GM10266 (cell line): ENCODE data around the gene GNA15.
A peak's percentile ranks its signal among the peaks of the same experiment; 100 is the strongest.

Experiments
- DNase-seq: peaks from one replicate; pipeline ENCODE4 v3.0.0; 2012; ENCODE audit errors: extremely low spot score
- TF ChIP-seq, protein P1 (sequence below): IDR thresholded peaks from 2 replicates; pipeline ENCODE4 v1.5.1; 2012; ENCODE audit warnings: mild to moderate bottlenecking, low read depth; ENCODE audit not compliant: control insufficient read depth, insufficient read depth; ENCODE audit errors: missing control alignments

Gene GNA15

GRCh38 chr19:3125900-3126524, 9.8 kb upstream of the GNA15 start:
- peak; percentile 87 for DNase-seq

DNA sequence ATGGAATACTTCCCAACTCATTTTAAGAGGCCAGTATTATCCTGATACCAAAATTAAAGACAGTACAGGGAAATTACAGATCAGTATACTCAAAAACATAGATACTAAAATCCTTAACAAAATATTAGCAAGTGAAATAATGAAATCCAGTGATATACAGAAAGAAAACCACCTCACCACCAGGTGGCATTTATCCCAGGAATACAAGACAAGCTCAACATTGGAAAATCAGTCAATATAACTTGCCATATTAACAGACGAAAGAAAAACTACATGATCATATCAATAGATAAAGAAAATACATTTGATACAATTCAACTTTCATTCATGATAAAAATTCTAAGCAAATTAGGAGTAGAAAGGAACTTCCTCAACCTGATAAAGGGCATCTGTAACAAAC, 6.7 kb upstream of the GNA15 start:
- TF ChIP-seq, protein P1, sequence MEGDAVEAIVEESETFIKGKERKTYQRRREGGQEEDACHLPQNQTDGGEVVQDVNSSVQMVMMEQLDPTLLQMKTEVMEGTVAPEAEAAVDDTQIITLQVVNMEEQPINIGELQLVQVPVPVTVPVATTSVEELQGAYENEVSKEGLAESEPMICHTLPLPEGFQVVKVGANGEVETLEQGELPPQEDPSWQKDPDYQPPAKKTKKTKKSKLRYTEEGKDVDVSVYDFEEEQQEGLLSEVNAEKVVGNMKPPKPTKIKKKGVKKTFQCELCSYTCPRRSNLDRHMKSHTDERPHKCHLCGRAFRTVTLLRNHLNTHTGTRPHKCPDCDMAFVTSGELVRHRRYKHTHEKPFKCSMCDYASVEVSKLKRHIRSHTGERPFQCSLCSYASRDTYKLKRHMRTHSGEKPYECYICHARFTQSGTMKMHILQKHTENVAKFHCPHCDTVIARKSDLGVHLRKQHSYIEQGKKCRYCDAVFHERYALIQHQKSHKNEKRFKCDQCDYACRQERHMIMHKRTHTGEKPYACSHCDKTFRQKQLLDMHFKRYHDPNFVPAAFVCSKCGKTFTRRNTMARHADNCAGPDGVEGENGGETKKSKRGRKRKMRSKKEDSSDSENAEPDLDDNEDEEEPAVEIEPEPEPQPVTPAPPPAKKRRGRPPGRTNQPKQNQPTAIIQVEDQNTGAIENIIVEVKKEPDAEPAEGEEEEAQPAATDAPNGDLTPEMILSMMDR = peak; percentile 19
- no peak for DNase-seq

More at GRCh38 chr19:3125900-3126524, 9.8 kb upstream of the GNA15 start:
- TF ChIP-seq, protein P1 = peak; percentile 72

DNA sequence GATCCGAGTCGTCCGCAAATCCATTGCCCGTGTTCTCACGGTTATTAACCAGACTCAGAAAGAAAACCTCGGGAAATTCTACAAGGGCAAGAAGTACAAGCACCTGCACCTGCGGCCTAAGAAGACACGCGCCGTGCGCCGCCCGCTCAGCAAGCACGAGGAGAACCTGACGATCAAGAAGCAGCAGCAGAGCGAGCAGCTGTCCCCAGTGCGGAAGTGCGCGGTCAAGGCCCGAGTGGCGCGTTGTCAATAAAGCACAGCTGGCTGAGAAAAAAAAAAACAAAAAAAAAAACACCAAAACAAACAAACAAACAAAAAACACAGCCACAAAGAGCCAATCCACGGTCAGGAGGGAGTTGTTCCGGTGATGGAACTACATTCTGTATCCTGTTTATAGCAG, 4.7 kb upstream of the GNA15 start:
- TF ChIP-seq, protein P1 = no peak
- DNase-seq = no peak

DNA sequence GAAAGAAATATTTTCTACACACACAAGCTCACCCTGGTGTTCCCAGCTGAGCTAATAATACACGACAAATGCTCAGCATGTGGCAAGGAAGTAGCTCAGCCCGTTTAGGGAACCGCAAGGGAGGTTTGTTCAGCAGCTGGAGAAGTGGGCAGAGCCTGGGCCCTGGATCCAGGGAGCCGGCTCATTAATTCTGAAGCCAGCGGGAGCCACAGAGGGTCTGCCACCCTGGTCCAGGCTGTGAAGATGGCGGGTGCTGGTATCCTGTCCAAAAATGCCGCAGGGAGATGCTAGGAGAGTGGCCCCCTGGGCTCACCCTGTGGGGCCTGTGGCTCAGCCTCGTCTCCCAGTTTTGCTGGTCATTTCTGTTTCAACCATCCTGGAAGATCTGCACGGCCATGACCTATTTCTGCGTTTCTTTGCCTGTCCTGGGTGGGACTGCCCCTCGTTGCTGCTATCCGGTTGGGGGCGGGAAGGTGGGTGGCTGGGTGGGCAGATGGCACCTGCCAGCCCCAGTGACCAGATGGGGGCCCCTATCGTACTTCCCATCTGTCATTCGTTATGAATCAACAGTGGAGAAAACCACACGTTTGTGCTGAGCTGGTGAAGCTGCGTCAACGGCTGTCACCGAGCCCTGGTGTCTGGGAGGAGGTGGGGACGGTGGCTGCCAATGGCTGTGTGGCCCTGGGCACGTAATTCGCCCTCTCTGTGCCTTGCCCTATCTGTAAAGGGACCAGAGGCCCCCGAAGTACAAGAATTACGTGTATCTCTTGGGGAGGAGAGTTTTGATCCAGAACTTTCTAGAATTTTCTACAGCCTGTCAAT, 2.7 kb upstream of the GNA15 start:
- peak; percentile 84 for DNase-seq
- TF ChIP-seq, protein P1 = no peak

DNA sequence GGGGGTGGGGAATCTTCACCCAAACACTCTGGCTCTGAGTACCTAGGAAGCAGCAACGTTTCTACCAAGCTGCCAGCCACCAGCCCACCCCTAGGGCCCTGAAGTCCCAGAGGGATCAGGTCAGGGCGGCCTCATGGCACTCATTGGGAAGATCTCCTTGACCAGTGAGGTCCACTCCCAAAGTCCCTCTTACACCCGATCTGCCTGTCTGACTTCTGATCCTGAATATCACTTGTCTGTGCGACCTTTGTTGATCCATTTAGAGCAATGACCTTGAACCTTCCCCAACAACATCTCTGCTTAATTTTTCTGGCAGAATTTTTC, 2.1 kb upstream of the GNA15 start:
- DNase-seq = no peak
- TF ChIP-seq, protein P1 = no peak

DNA sequence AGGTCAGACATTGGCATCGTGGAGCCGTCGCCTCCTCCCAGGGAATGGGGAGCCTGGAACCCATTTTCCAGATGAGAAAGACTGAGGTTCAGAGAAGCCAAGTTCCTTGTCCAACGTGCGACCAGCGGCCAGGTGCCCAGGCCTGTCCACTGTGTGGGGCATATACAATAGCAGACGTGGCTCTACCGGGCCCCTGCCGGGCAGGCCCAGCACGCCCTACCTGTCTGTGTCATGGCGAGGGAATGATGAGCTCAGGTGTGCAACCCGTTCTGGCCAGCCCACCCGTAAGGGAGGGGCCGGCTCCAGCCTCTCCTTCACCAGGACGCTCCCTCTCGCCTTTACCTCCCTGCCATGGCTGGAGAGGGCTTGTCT, 837 bp downstream of the GNA15 start:
- TF ChIP-seq, protein P1 = no peak
- DNase-seq = no peak

DNA sequence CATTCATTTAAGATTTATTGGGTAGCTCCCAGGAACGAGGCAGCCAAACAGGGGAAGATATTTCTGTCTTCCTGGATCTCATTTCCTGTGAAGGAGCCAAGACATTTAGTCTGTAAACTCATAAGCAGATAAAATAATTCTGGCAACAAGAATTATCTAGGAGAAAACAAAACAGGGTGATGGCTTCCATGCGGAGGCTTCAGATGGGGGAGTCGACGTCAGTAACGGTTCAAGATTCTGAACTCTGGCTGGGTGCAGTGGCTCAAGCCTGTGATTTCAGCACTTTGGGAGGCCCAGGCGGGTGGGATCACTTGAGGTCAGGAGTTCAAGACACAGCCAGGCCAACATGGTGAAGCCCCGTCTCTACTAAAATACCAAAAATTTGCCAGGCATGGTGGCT, 1.3 kb downstream of the GNA15 start:
- no peak for DNase-seq
- TF ChIP-seq, protein P1 = no peak
